ENCODE results near the gene RO60.
A peak's percentile ranks its signal among the peaks of the same experiment; 100 is the strongest.

GRCh38 chr1:193069748-193070385, 10.5 kb downstream of the RO60 start:
- no peak for TF ChIP-seq FOXK1 (CRISPR knock-in tag; IDR thresholded peaks at IDR 0.05)
- no peak for TF ChIP-seq MAX (CRISPR knock-in tag; IDR thresholded peaks at IDR 0.05)
- TF ChIP-seq CTCF (IDR thresholded peaks at IDR 0.05), result peak; percentile 17; the same call in 1 of the 2 replicates
- TF ChIP-seq ZNF138 (CRISPR knock-in tag; conservative IDR thresholded peaks at IDR 0.05), result no peak
- no peak for TF ChIP-seq IRF2 (CRISPR knock-in tag; IDR thresholded peaks at IDR 0.05; ENCODE audit: borderline replicate concordance, low read depth)
